OCI-LY7 (cell line): ENCODE results near the gene ALDH3B1.

Experiments
- CTCF ChIP-seq: fragments of 200-600 bp; sonication (generic); conservative IDR thresholded peaks from 2 replicates; pipeline ENCODE4 v1.5.1; 2014; ENCODE audit warnings: mild to moderate bottlenecking, antibody characterized with exemption, low read length, moderate library complexity, mixed read lengths
- EZH2phosphoT487 ChIP-seq: fragments of 200-600 bp; sonication (generic); IDR thresholded peaks from 2 replicates; pipeline ENCODE4 v1.6.1; 2018; ENCODE audit warnings: low read depth, borderline replicate concordance, mild to moderate bottlenecking, mixed run types, antibody characterized with exemption, low read length, moderate library complexity, mixed read lengths

GRCh38 chr11:68039526-68040086, 29.5 kb downstream of the ALDH3B1 start:
- TF ChIP-seq CTCF: no peak
- no peak for TF ChIP-seq EZH2phosphoT487
